RWPE1 (cell line): ENCODE data around the gene CTRB1.

Source experiments
- CTCF ChIA-PET: fragments of 350-600 bp; sonication (Branson Sonifier 250); formaldehyde crosslinking; extraction: SDS; loops from one replicate; lab custom pipeline; 2021; lab: Yijun Ruan, JAX
- POLR2A ChIA-PET: fragments of 400-600 bp; formaldehyde crosslinking; extraction: SDS; loops from one replicate; lab custom pipeline; 2020; ENCODE audit warnings: antibody characterized with exemption; ENCODE audit not compliant: low non-redundant PET; lab: Yijun Ruan, JAX
- DNase-seq: peaks from one replicate; pipeline ENCODE4 v3.0.0; 2012; ENCODE audit warnings: low spot score
- H3K27ac ChIP-seq: fragments of 450-650 bp; 2 replicates; pipeline ENCODE4 v1.5.1; 2017
- TF ChIP-seq, protein P1 (sequence below): fragments of 450-650 bp; conservative IDR thresholded peaks from 2 replicates; pipeline ENCODE4 v1.5.1; 2017; ENCODE audit warnings: low read depth, mild to moderate bottlenecking

Gene CTRB1

GRCh38 chr16:75218256-75219076 lies at the start of gene CTRB1:
Gene CTRB1, plus strand, starts transcription at chr16:75218988. Its CDS starts 20 bp downstream, at chr16:75219008.
- no peak for DNase-seq
- no peak within 1 kb of the TSS for H3K27ac ChIP-seq
- ChIA-PET POLR2A (no interaction called here), CTCF (interaction anchor here (2.7 kb wide), 1 partner anchor 19 kb away, joined by 11 read pairs; no protein-coding TSS in a partner anchor)
- TF ChIP-seq, protein P1, sequence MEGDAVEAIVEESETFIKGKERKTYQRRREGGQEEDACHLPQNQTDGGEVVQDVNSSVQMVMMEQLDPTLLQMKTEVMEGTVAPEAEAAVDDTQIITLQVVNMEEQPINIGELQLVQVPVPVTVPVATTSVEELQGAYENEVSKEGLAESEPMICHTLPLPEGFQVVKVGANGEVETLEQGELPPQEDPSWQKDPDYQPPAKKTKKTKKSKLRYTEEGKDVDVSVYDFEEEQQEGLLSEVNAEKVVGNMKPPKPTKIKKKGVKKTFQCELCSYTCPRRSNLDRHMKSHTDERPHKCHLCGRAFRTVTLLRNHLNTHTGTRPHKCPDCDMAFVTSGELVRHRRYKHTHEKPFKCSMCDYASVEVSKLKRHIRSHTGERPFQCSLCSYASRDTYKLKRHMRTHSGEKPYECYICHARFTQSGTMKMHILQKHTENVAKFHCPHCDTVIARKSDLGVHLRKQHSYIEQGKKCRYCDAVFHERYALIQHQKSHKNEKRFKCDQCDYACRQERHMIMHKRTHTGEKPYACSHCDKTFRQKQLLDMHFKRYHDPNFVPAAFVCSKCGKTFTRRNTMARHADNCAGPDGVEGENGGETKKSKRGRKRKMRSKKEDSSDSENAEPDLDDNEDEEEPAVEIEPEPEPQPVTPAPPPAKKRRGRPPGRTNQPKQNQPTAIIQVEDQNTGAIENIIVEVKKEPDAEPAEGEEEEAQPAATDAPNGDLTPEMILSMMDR, result no peak

- POLR2A ChIA-PET, result interaction anchor here (0.6 kb wide), 1 partner anchor 172 kb away, joined by 3 read pairs; no protein-coding TSS in a partner anchor
- CTCF ChIA-PET, result no interaction called here
Observed at GRCh38 chr16:75169899-75170405, 48.8 kb upstream of the CTRB1 start.

GRCh38 chr16:75172578-75172977 lies 46.2 kb upstream of the CTRB1 start:
- ChIA-PET CTCF (no interaction called here), POLR2A (no interaction called here)
- H3K27ac ChIP-seq, result no peak overlapping the region
- no peak for DNase-seq
- TF ChIP-seq, protein P1, result no peak

More at GRCh38 chr16:75169899-75170405, 48.8 kb upstream of the CTRB1 start:
- TF ChIP-seq, protein P1, result no peak
- H3K27ac ChIP-seq, result no peak overlapping the region
- no peak for DNase-seq

GRCh38 chr16:75175074-75175473 lies 43.7 kb upstream of the CTRB1 start:
- no peak overlapping the region for H3K27ac ChIP-seq
- no peak for DNase-seq
- CTCF ChIA-PET, result no interaction called here
- POLR2A ChIA-PET, result no interaction called here
- TF ChIP-seq, protein P1, result no peak

DNA sequence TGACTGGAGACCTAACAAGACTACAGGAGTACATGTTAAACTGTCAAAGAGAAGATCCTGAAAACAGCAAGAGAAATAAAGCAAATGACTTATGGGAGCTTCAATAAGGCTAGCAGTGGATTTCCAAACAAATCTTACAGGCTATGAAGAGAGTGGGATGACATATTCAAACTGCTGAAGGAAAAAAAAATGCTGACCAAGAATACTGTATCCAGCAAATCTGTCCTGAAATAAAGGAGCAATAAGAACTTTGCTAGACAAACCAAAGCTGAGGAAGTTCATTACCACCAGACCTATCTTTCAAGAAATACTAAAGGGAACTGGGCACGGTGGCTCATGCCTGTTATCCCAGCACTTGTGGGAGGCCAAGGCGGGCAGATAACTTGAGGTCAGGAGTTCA lies 41.9 kb upstream of the CTRB1 start:
- POLR2A ChIA-PET, result no interaction called here
- CTCF ChIA-PET, result no interaction called here
- TF ChIP-seq, protein P1, result no peak
- DNase-seq, result no peak
- no peak overlapping the region for H3K27ac ChIP-seq

GRCh38 chr16:75179208-75179607 lies 39.6 kb upstream of the CTRB1 start:
- ChIA-PET POLR2A (no interaction called here), CTCF (no interaction called here)
- no peak for DNase-seq
- no peak overlapping the region for H3K27ac ChIP-seq
- TF ChIP-seq, protein P1, result no peak
